Left ventricle myocardium superior (tissue), 1 donor: Measurements from ENCODE around the gene TRIM2. TPM values are rescaled to one million over a fixed set of nuclear protein-coding genes. Genes with fewer than 3 reads are reported as not detected.
A peak's percentile ranks its signal among the peaks of the same experiment; 100 is the strongest.
"Not testable (repeated sequence)": the region's sequence is repeated elsewhere in the genome, so short reads cannot be mapped to it uniquely, and the experiment has no call there.

Source experiments
- ATAC-seq: fragments of 200-7000 bp; cut with Tn5 transposase; one replicate; pipeline ENCODE4 v1.9.1; 2020; ENCODE audit warnings: mild to moderate bottlenecking, moderate library complexity
- DNase-seq: peaks from one replicate; pipeline ENCODE4 v3.0.0-alpha.2; 2020
- intact Hi-C: fragments of 100-400 bp; cut with micrococcal nuclease; formaldehyde crosslinking; loops from one replicate; pipeline ENCODE4 v1.11.0; 2022
- long read RNA-seq: library from polyadenylated mRNA; unstranded; transcript quantifications from one replicate; pipeline ENCODE4 v2.0.0, GENCODE V29; 2021
- total RNA-seq: library from RNA; stranded (reverse); fragmentation: NEBNext Ultra II Directional; extraction: Animal tissue kit (Norgen Biotek cat#: 25700); gene quantifications from one replicate; pipeline ENCODE4 v1.2.1, GENCODE V29; 2021
- donor health status: DM: no; HTN: yes; CAD: no; lungs with severe emphysema.

Gene TRIM2
- total RNA-seq: 18.6 TPM
- long read RNA-seq, partial matches to known transcripts: 7 of 15 reads
- long read RNA-seq, other reads (novel, unspliced or antisense): 8 of 15 reads

DNA sequence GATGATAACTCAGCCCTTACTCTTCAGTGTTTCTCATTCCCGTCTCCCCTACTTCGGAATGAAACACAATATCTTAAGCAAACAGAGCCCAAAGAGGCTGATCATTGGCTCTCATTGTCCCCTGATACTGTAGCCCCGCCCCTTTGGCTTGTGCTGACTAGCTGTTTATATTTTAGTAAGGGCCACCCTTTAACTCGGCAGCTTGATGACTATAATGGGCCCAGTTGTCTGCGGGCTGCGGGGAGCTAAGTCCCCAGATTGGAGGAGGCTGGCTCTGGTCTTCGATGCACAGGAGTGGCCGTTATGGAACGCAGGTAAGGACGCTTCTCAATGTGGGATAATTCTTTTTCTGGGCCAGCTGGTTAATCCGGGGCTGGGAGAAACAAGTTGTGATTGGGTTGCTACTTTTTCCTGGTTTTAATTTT, at the start of gene TRIM2:
TRIM2 (plus strand) TSS at position 197 of the 425 bp plus-strand sequence; CDS start at position 285, 88 bp downstream.
- peak; percentile 78 for DNase-seq
- ATAC-seq: peak; percentile 95
- intact Hi-C loops: no loop called here

DNA sequence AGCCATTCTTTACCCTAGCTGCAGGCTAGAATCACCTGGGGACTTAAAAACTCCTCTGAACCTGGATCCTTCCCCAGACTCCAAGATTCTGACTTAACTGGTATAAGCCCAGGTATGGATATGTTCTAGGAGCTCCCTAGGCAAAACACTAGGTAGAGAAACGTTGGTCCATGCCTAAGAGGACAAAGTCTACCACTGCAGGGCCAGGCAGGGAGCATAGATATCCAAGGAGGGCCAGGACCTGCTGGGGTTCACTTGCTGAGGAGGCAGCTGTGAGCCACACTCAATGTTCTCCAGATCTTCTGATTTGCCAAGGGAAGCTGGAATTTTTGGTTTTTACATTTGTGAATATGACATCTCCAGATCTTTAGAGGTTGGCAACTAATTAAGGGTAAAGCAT, 48.6 kb upstream of the TRIM2 start:
- intact Hi-C loops: no loop called here
- ATAC-seq (no peak), DNase-seq (no peak)

DNA sequence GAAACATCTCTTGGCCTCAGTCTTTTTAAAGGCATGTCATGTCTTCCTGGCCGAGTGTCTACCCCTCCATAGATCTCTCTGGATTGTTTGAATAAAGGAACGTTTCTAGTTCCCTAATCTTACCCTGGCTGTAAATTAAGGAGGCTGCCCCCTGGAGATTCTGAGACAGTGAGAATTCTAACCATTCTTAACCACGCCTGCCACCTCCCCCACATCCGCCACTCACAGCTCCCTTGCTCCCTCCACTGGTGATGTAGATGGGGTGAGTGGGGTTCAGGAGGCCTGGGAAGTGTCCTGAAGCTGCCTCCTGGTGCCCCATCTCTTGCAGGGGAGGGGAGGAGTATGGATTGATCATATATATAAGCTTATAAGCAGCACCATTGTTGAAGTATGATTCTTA, 48.0 kb upstream of the TRIM2 start:
- intact Hi-C loops: no loop called here
- DNase-seq (no peak), ATAC-seq (no peak)

DNA sequence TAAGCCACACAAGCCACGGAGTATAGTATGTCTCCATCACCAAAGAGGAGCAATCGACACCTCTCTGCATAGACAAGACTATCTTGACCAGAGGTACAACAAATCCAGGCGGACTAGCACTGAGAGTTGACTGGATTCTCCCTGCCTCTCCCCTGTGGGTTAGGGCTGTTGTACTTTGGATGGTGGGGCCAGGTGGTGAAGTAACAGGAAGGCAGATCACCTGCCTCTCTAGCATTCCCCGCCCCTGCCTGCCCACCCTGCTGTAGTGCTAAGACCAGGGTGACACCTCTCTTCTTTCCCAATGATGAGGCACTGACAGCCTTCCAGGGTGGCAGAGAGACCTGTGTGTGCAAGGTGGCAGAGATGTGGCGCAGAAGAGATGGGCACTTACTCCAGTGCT, 47.5 kb upstream of the TRIM2 start:
- DNase-seq (no peak), ATAC-seq (no peak)
- intact Hi-C loops: no loop called here

DNA sequence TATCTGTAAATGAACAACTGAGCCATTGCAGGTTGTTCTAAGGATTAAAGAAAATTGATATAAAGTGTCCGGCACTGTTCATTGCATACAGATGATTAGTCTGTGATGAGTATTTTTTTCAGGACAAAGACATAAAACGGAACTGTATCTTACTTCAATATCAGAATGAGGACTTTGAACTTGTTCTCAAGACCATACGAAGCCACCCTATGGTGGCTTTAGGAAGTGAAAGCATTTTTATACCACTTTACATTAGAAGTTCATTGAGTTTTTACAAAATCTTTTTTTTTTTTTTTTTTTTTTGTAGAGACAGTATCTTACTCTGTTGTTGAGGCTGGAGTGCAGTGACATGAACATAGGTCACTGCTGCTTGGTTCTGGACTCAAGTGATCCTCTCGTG, 45.2 kb upstream of the TRIM2 start:
- ATAC-seq (no peak), DNase-seq (no peak)
- intact Hi-C loops: no loop called here

DNA sequence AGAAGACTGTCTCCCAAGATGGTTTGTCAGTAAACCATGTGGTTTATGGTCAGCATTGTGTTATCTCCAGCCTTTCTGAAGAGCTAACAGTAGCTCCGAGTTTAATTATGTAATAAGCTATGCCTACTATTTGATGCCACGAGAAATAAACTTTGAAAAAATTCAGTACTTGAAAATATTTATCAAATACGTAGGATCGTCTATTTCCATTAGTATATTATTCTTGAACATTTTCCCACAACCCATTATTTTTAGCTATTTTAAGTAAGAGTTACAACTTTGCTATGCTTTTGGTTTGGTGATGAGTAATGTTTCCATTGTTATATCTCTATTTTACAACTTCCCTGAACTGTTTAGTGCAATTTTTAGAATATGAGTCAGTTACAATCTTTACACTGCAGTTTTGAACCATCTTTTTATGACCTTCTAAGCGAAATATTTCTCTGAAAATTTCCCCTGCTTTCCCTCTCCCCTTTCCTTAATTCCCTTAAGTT, 44.5 kb upstream of the TRIM2 start:
- DNase-seq (no peak), ATAC-seq (no peak)
- intact Hi-C loops: no loop called here

DNA sequence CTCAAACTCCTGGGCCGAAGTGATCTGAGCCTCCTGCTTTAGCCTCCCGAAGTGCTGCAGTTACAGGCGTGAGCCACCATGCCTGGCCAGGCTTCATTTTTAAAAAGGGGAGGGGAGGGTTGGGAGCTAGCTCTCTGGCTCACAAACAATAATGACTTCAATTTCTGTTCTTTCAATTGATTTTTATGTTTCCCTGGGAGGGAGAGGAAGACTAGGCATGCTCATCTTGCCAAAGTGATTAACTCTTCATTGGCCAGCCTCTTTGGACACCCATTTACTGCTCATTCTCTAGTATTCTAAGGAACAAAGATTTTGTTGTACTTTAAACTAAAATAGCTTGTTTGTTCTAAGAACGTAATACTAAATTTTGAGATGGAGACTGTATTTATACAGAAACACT, 43.4 kb upstream of the TRIM2 start:
- intact Hi-C loops: no loop called here
- DNase-seq (no peak), ATAC-seq (no peak)

DNA sequence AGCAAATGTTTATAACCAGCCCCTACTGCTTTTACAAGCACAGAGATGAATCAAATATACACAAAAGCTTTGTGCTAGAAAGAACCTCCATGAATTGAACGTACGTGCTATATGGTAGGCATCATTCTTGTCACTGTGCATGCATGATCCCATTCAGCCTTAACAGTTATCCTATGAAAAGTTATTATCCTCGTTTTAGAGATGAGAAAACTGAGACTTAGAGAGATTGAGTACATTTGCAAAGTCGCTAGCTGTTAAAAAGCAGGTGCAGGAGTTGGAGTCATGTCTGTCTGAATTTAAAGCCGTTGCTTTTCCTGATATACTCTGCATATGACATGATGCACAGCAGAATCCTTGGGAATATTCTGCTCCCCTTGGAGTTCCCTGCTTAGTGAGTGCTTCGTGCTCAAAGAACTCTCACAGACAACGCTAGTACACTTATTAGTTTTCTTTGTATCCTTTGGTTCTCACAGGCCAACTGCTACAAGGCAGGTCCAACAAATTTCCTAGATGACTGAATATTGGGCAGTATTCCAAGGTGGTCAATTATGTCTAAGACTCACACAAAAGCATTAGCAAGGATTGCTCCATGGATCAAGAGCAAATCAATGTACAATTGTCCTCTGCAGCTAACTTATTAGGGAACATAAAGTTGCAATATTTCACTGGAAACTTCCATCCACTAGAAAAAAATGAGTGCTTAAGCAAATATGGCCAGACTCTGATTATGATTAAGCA, 42.8 kb upstream of the TRIM2 start:
- intact Hi-C loops: no loop called here
- DNase-seq: no peak
- no peak for ATAC-seq

DNA sequence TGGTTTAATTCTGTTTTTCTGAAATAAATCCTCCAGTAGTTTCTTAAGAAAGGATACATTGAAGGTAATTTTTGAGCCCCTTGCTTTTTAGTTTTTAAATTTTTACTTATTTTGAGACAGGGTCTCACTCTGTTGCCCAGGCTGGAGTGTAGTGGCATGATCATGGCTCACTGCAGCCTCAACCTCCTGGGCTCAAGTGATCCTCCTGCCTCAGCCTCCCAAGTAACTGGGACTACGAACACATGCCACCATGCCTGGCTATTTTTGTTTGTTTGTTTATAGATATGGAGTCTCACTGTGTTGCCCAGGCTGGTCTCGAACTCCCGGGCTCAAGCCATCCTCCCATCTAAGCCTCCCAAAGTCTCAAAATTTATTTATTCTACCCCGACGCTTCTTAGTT, 39.0 kb upstream of the TRIM2 start:
- intact Hi-C loops, ATAC-seq, DNase-seq: not testable (repeated sequence)

DNA sequence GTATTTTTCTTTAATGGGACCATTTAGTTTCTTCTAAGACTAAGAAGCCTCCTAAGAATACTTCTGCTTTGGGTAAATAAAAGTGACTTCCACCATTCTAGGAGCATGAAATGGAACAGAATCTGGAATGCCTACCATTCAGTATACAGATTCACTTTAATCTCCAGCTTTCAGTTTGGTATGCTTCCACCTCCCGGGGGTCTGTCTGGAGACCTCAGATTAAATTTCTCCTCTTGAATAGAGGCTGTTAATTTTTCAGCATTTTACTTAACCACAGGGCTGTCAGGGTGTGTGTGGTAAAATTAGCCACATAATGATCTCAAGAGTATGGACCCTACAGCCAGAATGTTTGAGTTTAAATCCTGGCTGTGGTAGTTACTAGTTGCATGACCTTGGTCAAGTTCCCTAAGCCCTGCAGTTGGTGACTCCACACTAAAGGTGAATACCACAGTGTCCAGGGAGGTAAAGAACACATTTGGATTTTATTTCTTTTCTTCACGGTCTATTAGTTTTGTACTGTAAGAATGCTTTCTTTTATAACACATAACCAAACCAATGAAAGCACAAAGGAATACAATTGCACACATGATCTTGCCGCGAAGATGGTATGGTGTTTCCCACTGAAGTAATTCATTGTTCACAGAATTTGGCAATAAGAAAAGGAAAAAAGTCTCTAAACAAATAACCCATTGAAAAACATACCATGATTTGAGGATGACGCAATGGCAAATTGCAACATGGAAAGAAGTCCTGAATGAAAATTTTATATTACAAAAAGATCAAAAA, 37.3 kb upstream of the TRIM2 start:
- intact Hi-C loops: no loop called here
- no peak for DNase-seq
- ATAC-seq: no peak

DNA sequence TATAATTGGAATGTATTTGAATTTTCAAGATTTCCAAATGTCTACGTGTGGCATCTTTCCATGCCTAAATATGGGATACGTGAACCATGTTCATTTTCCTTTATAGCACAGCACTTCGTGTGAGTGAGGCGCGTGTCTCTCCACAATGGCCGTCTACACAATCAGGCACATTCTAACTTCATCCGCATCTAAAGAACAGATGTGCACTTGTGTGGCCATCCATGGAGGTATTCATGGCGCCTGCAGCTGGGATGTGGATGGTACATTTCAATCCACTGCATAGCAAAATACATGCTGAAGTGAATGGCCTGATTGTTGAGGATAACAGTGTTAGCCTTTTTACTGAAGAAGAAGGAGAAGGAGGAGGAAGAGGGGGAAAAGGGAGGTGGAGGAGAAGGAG, 34.5 kb upstream of the TRIM2 start:
- DNase-seq (no peak), ATAC-seq (no peak)
- intact Hi-C loops: no loop called here

DNA sequence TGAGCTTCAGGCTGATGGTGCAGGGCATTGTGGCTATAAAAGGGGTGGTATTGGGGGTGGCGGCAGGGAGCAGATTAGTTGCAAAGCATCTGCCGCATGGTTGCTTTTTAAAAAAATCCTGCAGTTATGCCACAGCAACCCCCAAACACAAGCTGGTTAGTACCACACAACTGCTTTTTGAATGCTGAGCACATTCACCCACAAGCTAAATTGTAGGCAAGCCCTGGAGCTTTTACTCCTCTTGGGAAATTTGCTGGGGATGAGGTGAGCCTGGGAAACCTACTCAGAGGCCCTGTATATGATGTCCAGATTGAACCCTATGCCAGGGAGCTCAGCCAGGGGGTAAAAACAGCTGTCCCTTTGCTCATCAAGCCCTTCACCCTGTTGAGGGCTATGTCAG, 33.8 kb upstream of the TRIM2 start:
- intact Hi-C loops: no loop called here
- DNase-seq (no peak), ATAC-seq (no peak)

DNA sequence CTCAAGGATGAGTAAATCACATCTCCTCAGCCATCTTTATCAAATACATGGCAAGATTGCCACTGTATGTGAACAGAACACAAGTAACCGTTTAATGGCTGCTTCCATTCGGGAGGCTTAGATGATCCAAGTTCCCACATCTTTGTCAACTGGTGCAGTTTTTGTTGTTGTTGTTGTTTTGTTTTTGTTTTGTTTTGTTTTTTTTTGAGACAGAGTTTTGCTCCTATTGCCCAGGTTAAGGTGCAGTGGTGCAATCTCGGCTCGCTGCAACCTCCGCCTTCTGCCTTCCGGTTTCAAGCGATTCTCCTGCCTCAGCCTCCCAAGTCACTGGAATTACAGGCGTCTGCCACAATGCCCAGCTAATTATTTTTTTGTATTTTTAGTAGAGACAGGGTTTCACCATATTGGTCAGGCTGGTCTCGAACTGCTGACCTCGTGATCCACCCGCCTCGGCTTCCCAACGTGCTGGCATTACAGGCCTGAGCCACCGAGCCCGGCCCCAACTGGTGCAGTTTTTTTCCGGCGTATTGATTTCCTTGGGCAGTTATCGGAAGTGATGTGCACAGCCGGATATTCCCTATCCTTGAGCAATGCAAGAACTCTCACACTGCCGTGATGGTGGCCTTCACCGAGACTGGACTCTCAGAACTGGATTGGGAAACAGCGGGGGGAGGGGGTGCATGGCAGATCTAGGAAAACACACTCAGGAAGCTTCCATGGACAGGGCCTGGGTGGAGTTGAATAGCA, 29.2 kb upstream of the TRIM2 start:
- intact Hi-C loops: no loop called here
- ATAC-seq: no peak
- no peak for DNase-seq

DNA sequence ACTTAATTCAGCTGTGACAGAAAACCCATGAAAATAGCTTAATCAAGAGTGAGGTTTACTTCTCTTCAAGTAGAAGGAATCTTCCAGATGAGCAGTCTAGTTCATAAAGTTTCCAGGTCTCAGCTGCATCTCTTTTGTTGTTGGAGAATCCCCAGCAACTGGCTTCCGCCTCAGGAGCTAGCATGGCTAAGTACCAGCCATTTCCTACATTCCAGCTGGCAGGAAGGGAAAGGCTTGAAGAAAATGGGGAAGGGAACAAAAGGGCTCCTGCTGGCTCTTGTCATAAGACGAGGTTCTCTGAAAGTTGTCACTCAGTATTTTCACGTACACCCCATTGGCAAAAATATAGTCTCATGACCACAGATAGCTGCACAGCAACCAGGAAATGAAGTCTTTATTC, 27.3 kb upstream of the TRIM2 start:
- ATAC-seq (no peak), DNase-seq (no peak)
- intact Hi-C loops: no loop called here

DNA sequence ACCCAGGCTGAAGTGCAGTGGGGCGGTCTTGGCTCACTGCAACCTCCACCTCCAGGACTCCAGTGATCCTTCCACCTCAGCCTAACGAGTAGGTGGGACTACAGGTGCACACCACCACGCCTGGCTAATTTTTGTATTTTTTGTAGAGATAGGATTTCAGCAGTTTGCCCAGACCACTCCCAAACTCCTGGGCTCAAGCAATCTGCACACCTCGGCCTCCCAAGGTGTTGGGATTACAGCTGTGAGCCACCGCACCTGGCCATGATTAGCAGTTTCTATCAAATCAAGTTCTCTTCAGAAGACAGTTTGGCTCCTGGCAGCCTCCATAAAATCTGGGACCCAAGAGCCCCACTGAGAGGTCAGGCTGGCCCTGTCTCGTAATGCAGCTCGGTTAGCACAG, 26.4 kb upstream of the TRIM2 start:
- DNase-seq (no peak), ATAC-seq (no peak)
- intact Hi-C loops: no loop called here

DNA sequence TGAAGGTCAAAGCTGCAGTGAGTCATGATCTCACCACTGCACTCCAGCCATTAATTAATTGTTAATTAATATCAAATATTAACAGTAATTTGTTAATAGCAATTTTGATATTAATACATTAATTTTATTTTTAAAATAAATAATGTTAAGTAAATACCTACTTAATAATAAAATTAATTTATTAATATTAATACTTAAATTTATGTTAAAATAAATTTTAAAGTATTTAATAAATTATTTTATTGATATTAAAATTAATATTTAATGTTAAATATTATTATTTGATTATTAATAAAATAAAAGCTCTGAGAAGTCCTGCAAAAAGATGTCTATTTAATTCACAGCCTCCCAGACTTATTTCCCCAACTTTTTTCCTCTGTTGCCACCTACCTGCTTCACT, 25.1 kb upstream of the TRIM2 start:
- intact Hi-C loops: no loop called here
- ATAC-seq: no peak
- no peak for DNase-seq

DNA sequence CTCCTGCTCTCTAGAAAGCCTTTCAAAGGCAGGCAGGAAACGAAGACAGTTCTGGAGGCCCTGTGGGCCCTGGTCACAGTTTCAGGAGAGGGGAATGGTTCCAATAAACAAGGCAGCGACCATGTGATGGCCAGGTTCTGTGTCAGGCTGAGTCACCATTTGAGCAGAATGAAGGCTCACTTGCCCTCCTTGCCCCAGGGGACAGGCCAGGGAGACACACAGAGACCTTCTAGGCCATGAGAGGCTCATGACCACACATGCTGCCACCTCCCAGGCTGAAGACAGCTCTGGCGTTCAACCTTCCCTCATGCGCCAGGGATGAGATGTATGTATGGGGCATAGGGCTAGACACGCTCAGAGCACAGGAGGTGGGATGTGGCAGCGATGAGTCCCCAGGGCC, 22.9 kb upstream of the TRIM2 start:
- no peak for DNase-seq
- intact Hi-C loops: no loop called here
- no peak for ATAC-seq

DNA sequence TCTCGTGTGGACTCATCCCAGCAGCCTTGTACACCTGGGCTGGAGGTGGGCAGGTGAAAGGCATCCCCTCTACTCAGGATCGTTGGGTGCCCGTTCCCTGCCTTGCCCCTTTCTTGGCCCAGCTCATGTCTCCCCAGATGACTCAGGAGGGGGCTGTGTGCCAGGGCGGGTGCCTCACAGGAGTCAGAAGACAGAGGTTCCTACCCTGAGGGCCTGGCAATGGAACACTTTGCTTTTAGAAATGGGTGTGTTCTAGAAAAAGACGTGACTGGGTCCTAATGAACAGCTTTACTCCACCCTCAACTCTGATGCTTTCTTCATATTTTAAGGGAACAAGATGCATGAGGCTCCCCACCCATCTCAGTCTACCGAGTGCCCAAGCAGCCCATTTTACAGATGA, 22.5 kb upstream of the TRIM2 start:
- no peak for DNase-seq
- ATAC-seq: no peak
- intact Hi-C loops: no loop called here

DNA sequence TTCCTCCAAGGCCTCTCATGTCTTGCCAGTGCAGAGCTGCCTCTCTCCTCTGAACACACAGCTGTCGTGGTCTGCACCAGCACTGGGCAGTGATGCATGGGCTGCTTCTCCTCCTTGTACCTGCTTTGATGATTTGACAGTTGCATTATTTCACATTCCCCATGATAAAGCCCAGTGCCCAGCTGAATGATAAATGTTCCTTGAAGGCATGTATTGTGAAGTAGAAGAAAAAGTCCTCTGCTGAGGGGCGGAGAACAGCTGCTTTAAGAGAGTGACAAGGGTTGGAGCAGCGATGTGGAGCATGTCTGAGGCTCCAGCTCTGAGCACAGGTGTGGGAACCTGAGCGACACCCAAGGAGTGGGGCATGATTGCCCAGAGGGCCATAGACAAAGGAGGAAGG, 21.1 kb upstream of the TRIM2 start:
- ATAC-seq: no peak
- no peak for DNase-seq
- intact Hi-C loops: no loop called here

DNA sequence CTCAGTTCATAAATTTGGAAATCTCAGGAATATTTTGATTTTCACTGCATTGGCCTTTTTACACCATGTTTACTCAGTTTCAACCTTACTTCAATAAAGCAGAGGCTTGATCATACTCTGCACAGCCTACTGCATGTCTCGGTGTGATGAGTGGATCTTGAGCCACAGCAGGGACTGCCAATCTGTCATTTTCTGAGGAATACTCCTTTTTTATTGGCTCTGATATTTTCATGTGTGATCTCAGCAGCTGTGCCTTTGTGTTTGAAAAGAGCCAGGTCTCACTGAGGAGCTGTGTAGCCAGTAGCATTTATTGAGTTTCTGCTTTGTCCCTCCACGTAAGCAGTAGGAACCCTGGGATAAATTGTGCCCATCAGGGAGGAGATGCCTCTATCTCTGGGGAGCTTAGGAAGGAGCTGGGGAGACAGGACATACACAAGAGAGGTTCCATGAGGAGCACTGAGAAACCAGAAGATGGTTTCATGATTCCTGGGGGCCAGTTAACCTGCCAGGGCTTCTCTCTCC, 18.9 kb upstream of the TRIM2 start:
- ATAC-seq (no peak), DNase-seq (no peak)
- intact Hi-C loops: no loop called here
